Measurements from ENCODE around the gene GPC5. TPM values are rescaled to one million over a fixed set of nuclear protein-coding genes. Genes with fewer than 3 reads are reported as not detected.

GPC5 gene
- total and polyA plus RNA-seq, 2 of the 8 experiments (the other 6 are each of a cell fraction or from before 2014, with no cell fraction given): 0.20 to 0.39 TPM

DNA sequence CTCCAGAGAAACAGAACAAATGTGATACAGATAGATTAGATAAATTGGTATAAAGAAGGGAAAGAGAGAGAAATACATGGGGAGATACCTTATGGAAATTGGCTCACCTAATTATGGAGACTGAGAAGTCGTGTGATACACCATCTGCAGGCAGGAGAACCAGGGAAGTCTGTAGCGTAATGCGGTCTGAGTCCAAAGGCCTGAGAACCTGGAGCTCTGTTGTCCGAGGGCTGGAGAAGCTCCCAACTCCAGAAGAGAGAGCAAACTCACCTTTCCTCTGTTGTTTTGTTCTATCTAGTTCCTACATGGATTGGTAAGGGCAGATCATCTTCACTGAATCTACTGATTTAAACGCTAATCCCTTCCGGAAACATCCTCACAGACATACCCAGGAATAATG lies 1179.9 kb downstream of the GPC5 start:
- H2BK12ac ChIP-seq (ENCODE audit: low read depth, low read length): no peak overlapping the region
- ChIA-PET POLR2A (ENCODE audit: partially characterized antibody) (no interaction called here), CTCF (ENCODE audit: partially characterized antibody) (no interaction called here)
- no peaks in the 10 kb centered on the region for H3K79me2 ChIP-seq (ENCODE audit: control insufficient read depth in 1 of 2, insufficient read depth in 2 of 2, low read length in 2 of 2)
- H2AK5ac ChIP-seq (ENCODE audit: low read depth, low read length): no peak overlapping the region
- no peak overlapping the region for H3K4ac ChIP-seq (replicated peaks; ENCODE audit: insufficient read length, low read depth, low read length)
- H3K27ac ChIP-seq (ENCODE audit: low read depth, low read length): no peak overlapping the region
- no peak overlapping the region for H3K4me3 ChIP-seq (ENCODE audit: extremely low read depth in 1 of 4, insufficient read depth in 2 of 4, low read depth in 3 of 4, low read length in 4 of 4)
- peaks cover 0 to 3% (median 0%) of the 10 kb centered on the region in 4 experiments; a peak in 2 of 7 replicates for H3K27me3 ChIP-seq (replicated peaks in 1 of 4; ENCODE audit: control insufficient read depth in 3 of 4, extremely low read depth in 1 of 4, insufficient read depth in 3 of 4, low read length in 3 of 4)
- H3K56ac ChIP-seq (replicated peaks; ENCODE audit: insufficient read length, low read depth, low read length): no peak overlapping the region
- DNase-seq (ENCODE audit: low read depth in 1 of 2, low spot score in 2 of 2) (no peak), FAIRE-seq (no peak)
- no peak overlapping the region for H3K18ac ChIP-seq (ENCODE audit: extremely low read depth, low read length)
- no peak overlapping the region for H4K8ac ChIP-seq (ENCODE audit: extremely low read depth, insufficient read depth, low read length)
- no peaks in the 10 kb centered on the region for H3K9me3 ChIP-seq (ENCODE audit: insufficient read depth in 2 of 2, low read depth in 1 of 2, low read length in 1 of 2)
- no peak overlapping the region for H2BK15ac ChIP-seq (ENCODE audit: low read length)
- H3K36me3 ChIP-seq (ENCODE audit: control insufficient read depth in 2 of 4, insufficient read depth in 4 of 4, low read length in 3 of 4): no peaks in the 10 kb centered on the region
- no peak overlapping the region for H3K4me2 ChIP-seq (ENCODE audit: insufficient read depth in 1 of 2, low read depth in 2 of 2, low read length in 2 of 2)
- TF ChIP-seq KDM1A (IDR thresholded peaks at IDR 0.05; ENCODE audit: borderline replicate concordance, low read length): no peak
- no peak for TF ChIP-seq GTF2F1 (IDR thresholded peaks at IDR 0.05; ENCODE audit: borderline replicate concordance, low read depth, low read length)
- TF ChIP-seq, protein P1, sequence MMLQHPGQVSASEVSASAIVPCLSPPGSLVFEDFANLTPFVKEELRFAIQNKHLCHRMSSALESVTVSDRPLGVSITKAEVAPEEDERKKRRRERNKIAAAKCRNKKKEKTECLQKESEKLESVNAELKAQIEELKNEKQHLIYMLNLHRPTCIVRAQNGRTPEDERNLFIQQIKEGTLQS (IDR thresholded peaks at IDR 0.05; ENCODE audit: insufficient read depth, low read depth, low read length): no peak
- TF ChIP-seq BRCA1 (IDR thresholded peaks at IDR 0.05; ENCODE audit: low read depth, low read length): no peak
- TF ChIP-seq SUZ12 (IDR thresholded peaks at IDR 0.05; ENCODE audit: low read length): no peak
- TF ChIP-seq CHD2 (IDR thresholded peaks at IDR 0.05; ENCODE audit: low read length): no peak
- TF ChIP-seq HDAC6 (IDR thresholded peaks at IDR 0.05; ENCODE audit: low read depth, low read length): no peak
- TF ChIP-seq EP300 (IDR thresholded peaks at IDR 0.05; ENCODE audit: borderline replicate concordance in 1 of 2, low read depth in 2 of 2, low read length in 2 of 2): no peak
- no peak overlapping the region for H2AFZ ChIP-seq (ENCODE audit: low read length)
- no peak overlapping the region for H3K14ac ChIP-seq (ENCODE audit: insufficient read length)
- no peak overlapping the region for H4K91ac ChIP-seq (replicated peaks; ENCODE audit: insufficient read length, low read length)
- H2BK5ac ChIP-seq (ENCODE audit: low read depth, low read length): no peak overlapping the region
- WGBS, 2 experiments (ENCODE audit: extremely low coverage in 1 of 2, insufficient coverage in 1 of 2, insufficient read length in 1 of 2, insufficient replicate concordance in 2 of 2, low coverage in 1 of 2, low lambda C conversion rate in 2 of 2, missing lambda C conversion rate in 1 of 2): 94% methylated on average over 6 of the region's 6 CpGs; no CpG with 5 or more reads in 1 of the 2 experiments
- H4K5ac ChIP-seq (ENCODE audit: insufficient read length, low read depth, low read length): no peak overlapping the region
- H2BK20ac ChIP-seq (ENCODE audit: low read length): no peak overlapping the region
- no peak overlapping the region for H2BK120ac ChIP-seq (replicated peaks; ENCODE audit: low read depth, low read length)
- H3K23ac ChIP-seq (ENCODE audit: insufficient read length): no peak overlapping the region
- H3K23me2 ChIP-seq (ENCODE audit: low read depth, low read length): no peaks in the 10 kb centered on the region
- no peaks in the 10 kb centered on the region for H3K79me1 ChIP-seq (ENCODE audit: low read depth, low read length)
- no peak overlapping the region for H3K9ac ChIP-seq (replicated peaks in 1 of 4; ENCODE audit: extremely low read depth in 1 of 4, low read depth in 3 of 4, low read length in 3 of 4)
- no peaks in the 10 kb centered on the region for H3K4me1 ChIP-seq (replicated peaks in 1 of 4; ENCODE audit: control insufficient read depth in 3 of 4, insufficient read depth in 4 of 4, low read length in 3 of 4)
- H4K20me1 ChIP-seq (replicated peaks in 1 of 2; ENCODE audit: control insufficient read depth in 1 of 2, insufficient read depth in 2 of 2, low read length in 2 of 2): no peaks in the 10 kb centered on the region

All from H1 (cell line).